ENCODE measurements around the gene LRRC45. TPM values are rescaled to one million over a fixed set of nuclear protein-coding genes. Genes with fewer than 3 reads are reported as not detected.

Gene LRRC45
- total and polyA plus RNA-seq, 9 of the 15 experiments (the other 6 are each of a cell fraction or from before 2014, with no cell fraction given) = 3.5 to 21.5 (median 11.2) TPM; not detected in 2

DNA sequence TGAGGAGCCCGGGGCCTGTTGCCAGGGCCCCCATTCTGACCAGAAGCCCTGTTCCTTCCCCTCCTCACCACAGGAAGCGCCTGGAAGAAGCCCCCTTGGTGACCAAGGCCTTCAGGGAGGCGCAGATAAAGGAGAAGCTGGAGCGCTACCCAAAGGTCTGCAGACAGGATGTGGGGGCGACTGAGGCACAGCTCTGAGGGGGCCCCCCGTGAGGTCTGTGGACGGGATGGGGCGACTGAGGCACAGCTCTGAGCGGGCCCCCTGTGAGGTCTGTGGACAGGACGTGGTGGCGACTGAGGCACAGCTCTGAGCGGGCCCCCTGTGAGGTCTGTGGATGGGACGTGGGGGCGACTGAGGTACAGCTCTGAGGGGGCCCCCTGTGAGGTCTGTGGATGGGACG lies 13.7 kb upstream of the LRRC45 start (continued):
- TF ChIP-seq, protein P1, sequence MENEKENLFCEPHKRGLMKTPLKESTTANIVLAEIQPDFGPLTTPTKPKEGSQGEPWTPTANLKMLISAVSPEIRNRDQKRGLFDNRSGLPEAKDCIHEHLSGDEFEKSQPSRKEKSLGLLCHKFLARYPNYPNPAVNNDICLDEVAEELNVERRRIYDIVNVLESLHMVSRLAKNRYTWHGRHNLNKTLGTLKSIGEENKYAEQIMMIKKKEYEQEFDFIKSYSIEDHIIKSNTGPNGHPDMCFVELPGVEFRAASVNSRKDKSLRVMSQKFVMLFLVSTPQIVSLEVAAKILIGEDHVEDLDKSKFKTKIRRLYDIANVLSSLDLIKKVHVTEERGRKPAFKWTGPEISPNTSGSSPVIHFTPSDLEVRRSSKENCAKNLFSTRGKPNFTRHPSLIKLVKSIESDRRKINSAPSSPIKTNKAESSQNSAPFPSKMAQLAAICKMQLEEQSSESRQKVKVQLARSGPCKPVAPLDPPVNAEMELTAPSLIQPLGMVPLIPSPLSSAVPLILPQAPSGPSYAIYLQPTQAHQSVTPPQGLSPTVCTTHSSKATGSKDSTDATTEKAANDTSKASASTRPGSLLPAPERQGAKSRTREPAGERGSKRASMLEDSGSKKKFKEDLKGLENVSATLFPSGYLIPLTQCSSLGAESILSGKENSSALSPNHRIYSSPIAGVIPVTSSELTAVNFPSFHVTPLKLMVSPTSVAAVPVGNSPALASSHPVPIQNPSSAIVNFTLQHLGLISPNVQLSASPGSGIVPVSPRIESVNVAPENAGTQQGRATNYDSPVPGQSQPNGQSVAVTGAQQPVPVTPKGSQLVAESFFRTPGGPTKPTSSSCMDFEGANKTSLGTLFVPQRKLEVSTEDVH (IDR thresholded peaks at IDR 0.05; ENCODE audit: low read depth, partially characterized antibody) = no peak
- no peak for TF ChIP-seq PHB (CRISPR knock-in tag; IDR thresholded peaks at IDR 0.05)
- TF ChIP-seq HDGF (IDR thresholded peaks at IDR 0.05) = no peak
- TF ChIP-seq, protein P2, sequence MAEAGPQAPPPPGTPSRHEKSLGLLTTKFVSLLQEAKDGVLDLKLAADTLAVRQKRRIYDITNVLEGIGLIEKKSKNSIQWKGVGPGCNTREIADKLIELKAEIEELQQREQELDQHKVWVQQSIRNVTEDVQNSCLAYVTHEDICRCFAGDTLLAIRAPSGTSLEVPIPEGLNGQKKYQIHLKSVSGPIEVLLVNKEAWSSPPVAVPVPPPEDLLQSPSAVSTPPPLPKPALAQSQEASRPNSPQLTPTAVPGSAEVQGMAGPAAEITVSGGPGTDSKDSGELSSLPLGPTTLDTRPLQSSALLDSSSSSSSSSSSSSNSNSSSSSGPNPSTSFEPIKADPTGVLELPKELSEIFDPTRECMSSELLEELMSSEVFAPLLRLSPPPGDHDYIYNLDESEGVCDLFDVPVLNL (CRISPR knock-in tag; IDR thresholded peaks at IDR 0.05; ENCODE audit: low read depth) = no peak

DNA sequence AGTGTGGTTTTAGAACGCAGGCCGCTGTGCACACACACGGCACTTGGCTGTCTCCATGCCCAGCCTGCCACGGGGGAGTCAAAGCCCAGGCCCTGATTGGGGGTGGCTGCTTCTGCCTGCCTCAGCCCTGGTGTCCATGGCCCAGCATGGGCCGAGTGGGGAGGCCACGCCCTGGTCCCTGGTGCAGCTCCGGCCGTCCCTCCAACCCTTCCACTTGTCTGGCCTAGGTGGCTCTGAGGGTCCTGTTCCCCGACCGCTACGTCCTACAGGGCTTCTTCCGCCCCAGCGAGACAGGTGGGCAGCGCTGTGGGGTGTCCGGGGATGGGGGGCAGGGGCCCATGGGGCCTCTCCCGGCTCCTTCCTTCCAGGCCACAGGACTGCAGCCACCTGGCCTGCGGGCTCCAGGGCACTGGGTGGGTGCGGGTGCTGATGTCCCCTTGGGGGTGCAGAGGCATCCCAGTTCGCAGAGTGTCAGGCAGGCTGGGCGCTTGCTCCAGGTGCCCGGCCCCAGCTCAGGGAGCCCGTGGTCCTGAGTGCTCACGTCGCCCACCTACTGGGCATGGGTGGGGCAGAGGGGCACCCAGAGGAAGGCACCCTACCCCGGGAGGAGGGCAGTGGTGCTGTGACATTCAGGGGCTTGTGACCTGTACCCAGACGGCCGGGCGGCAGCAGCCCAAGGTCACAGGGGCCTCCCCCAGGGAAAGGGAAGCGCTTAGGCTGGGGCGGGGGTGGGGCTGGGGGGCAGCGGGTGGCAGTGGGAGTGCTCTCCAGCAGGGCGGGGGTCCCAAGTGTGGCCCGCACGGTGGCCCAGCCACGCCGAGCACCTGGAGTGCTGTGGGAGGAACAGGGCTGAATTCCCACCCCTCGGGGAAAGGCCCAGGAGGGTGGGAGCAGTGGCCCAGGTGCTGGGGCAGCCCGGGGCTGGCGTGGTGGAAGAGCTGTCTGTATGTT lies 12.3 kb upstream of the LRRC45 start:
- in situ Hi-C loops (cut with MboI) (no loop called here), intact Hi-C loops (cut with micrococcal nuclease) (no loop called here)
- Histone ChIP-seq H3K79me2 (ENCODE audit: control insufficient read depth, insufficient read depth, low read length) (no peaks in the 10 kb centered on the region), H2AFZ (ENCODE audit: low read depth, low read length) (no peak overlapping the region), H3K27ac (ENCODE audit: extremely low read depth, low read depth, low read length) (no peak overlapping the region), H3K9ac (ENCODE audit: insufficient read depth in 1 of 2, low read depth in 2 of 2, low read length in 2 of 2) (no peak overlapping the region; a peak in 1 of 4 replicates), H3K4me2 (ENCODE audit: insufficient read depth, low read length) (no peak overlapping the region), H3K9me3 (replicated peaks; ENCODE audit: control insufficient read depth, insufficient read depth, low read depth, low read length) (no peaks in the 10 kb centered on the region), H3K9me1 (ENCODE audit: control insufficient read depth, insufficient read depth, low read length) (peaks cover under 1% of the 10 kb centered on the region), H3K4me3 (no peak overlapping the region), H3K27me3 (ENCODE audit: control insufficient read depth in 2 of 2, insufficient read depth in 2 of 2, low read length in 2 of 2) (no peaks in the 10 kb centered on the region), H3K4me1 (replicated peaks in 1 of 2; ENCODE audit: control insufficient read depth in 2 of 2, insufficient read depth in 2 of 2, low read length in 2 of 2) (peaks cover 0 to 81% of the 10 kb centered on the region in 2 experiments; a peak in 2 of 5 replicates), H3K36me3 (ENCODE audit: control insufficient read depth, insufficient read depth, low read length) (no peaks in the 10 kb centered on the region; the same call in 2 of the 3 replicates), H4K20me1 (replicated peaks; ENCODE audit: control insufficient read depth, insufficient read depth, low read length) (0 out of 2 replicates have a peak, but pooled peaks cover 4% of the 10 kb centered on the region)
- FAIRE-seq = no peak
- ChIA-PET CTCF (ENCODE audit: low intra/inter-chr PET ratio) (no interaction called here), POLR2A (interaction anchor here (0.6 kb wide), 1 partner anchor 12 kb away, joined by 3 read pairs; the partner anchor contains the start of genes CENPX and LRRC45)
- ATAC-seq = no peak
- no peak for DNase-seq (ENCODE audit: extremely low read depth in 1 of 4, low spot score in 3 of 4)
- 86% methylated on average over 27 of the region's 39 CpGs for WGBS (ENCODE audit: insufficient coverage, low coverage, missing lambda C conversion rate)
- no TSS peak for BruUV-seq (replicated peaks)
- TF ChIP-seq DACH1 (IDR thresholded peaks at IDR 0.05; ENCODE audit: partially characterized antibody) = no peak
- TF ChIP-seq RCOR1 (IDR thresholded peaks at IDR 0.05; ENCODE audit: borderline replicate concordance in 1 of 2, low read depth in 2 of 2, low read length in 2 of 2) = no peak
- TF ChIP-seq BCL6 (CRISPR knock-in tag; IDR thresholded peaks at IDR 0.05) = no peak
- TF ChIP-seq LARP7 (IDR thresholded peaks at IDR 0.05) = no peak
- TF ChIP-seq KAT8 (IDR thresholded peaks at IDR 0.05; ENCODE audit: low read depth) = no peak
- TF ChIP-seq NKRF (IDR thresholded peaks at IDR 0.05; ENCODE audit: borderline replicate concordance) = no peak
- no peak for TF ChIP-seq HDAC6 (IDR thresholded peaks at IDR 0.05; ENCODE audit: low read depth, low read length)
- TF ChIP-seq ZNF224 (CRISPR knock-in tag; IDR thresholded peaks at IDR 0.05) = no peak
